HG02970 (cell line): ENCODE measurements around the gene DUSP16.
"Not testable (repeated sequence)": the region's sequence is repeated elsewhere in the genome, so short reads cannot be mapped to it uniquely, and the experiment has no call there.

ENCODE experiments used
- ATAC-seq: cut with Tn5 transposase; IDR thresholded peaks from one replicate; pipeline ENCODE4 v1.9.1; 2021; ENCODE audit warnings: mild to moderate bottlenecking, moderate library complexity, moderate number of reproducible peaks; ENCODE audit not compliant: unreplicated experiment, low FRiP score

The DUSP16 gene

DNA sequence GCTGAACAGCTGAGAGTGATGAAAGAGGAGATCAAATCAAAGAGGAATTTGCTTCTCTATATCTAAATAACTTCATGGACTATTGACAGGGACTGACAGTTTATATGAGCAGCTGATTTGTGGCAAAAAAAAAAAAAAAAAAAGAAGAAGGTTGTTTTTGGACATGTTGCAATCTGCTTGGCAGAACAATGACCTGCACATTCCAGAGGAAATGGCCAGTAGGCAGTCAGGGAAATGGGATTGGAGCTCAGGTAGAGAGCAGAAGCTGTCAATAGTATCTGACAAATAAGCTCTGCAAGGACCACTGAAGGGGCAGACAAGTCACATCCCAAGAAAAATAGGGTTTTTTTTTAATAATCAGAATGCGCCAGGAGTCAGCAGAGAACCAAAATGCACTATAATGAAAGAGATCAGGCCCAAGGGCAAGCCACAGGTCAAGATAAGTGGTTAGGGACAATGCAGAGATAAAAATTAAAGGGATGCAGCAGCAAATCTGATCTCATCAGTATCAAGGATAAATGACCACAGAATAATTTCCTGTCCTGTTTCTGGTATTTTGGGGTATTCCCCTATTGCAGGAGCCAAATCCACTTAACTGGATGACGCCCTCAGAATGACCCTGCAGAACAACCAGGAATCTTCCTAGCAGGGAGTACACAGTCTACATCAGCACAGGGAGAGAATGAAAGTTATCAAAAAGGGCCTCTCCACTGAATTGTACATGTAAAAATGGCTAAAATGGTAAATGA, 22.6 kb upstream of the DUSP16 start:
- no peak for ATAC-seq

- ATAC-seq = no peak
Observed at GRCh38 chr12:12583510-12584178, 21.0 kb upstream of the DUSP16 start.

- ATAC-seq = peak; percentile 69
Observed at GRCh38 chr12:12582895-12583303, 20.2 kb upstream of the DUSP16 start.

DNA sequence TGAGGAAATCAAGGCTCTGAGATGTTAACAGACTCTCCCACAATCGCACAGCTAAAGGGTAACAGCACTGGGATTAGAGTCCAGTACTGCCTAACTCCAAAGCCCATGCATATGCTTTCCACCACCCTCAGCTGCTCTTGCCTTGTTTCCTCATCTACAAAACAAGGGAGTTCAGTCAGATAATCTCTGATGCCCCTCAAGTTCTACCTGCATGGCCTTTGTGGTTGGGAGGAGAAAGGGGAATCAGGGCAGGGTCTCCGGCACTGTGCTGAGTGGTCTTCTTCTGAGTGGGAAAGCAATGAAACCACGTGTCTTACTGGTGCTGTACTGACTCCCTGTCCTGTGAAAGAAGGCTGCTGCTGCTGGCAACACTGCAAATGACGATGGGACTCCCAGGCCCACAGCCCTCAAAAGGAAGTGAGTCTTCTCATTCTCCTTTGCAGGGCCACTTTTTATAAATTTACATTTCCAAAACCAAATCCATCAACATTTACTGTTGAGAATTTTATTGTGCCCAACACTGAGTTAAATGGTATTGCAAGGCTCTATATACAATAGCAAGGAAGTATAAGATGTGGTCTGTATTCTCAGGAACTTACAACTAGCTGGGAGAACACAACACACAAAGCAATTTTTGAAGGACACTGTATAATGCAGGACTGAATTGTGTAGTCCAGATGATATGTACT, 19.7 kb upstream of the DUSP16 start:
- ATAC-seq = peak; percentile 27

DNA sequence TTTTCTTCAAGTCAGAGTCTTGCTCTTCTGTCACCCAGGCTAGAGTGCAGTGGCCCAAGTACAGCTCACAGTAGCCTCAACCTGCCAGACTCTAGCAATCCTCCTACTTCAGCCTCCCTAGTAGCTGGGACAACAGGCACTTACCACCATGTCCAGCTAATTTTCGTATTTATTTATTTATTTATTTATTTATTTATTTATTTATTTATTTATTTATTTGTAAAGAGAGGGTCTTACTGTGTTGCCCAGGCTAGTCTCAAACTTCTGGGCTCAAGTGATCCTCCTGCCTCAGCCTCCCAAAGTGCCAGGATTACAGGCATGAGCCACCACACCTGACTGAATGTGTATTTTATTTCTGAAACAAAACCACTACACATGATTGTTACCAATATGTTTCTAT, 18.1 kb upstream of the DUSP16 start:
- not testable (repeated sequence) for ATAC-seq

DNA sequence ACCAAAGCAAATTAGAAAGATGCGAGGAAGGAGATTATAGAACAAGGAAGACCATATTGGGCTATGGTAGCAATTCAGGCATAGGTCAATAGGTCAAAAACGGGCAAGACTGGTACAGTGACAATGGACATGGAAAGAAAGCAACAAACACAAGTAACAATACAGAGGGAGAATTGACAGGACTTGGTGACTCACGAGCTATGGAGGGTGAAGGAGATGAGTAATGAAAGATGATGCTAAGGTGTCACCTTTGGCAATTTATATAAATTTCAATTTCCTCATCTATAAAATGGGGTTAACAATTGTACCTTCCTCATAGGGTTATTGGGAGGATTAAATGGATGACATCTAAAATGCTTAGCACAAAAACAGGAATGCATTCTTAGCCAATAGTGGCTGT, 15.1 kb upstream of the DUSP16 start:
- no peak for ATAC-seq

GRCh38 chr12:12572659-12573058, 10.0 kb upstream of the DUSP16 start:
- ATAC-seq = no peak

DNA sequence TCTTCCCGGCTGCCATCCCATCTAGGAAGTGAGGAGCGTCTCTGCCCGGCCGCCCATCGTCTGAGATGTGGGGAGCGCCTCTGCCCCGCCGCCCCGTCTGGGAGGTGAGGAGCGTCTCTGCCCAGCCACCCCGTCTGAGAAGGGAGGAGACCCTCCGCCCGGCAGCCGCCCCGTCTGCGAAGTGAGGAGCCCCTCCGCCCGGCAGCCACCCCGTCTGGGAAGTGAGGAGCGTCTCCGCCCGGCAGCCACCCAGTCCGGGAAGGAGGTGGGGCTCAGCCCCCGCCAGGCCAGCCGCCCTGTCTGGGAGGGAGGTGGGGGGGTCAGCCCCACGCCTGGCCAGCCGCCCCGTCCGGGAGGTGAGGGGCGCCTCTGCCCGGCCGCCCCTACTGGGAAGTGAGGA, 3.3 kb upstream of the DUSP16 start:
- ATAC-seq = not testable (repeated sequence)

DNA sequence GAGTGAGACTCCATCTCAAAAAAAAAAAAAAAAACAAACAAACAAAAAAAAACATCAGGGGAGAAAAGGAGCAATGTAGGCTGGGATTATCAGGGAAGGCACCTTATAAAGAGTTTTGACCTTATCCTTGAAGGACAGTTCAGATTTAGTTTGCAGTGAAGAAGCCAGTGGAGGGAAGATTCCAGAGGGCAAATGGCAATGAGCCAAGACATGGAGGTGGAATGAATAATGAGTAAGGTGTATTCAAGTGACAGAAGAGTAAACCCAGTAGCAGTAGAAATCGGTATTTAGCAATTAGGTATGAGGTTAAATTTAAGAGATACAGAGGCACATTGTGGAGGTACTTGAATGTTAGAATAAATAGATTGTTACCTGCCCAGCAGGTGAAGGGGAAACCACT, 2.2 kb upstream of the DUSP16 start:
- ATAC-seq = no peak

DNA sequence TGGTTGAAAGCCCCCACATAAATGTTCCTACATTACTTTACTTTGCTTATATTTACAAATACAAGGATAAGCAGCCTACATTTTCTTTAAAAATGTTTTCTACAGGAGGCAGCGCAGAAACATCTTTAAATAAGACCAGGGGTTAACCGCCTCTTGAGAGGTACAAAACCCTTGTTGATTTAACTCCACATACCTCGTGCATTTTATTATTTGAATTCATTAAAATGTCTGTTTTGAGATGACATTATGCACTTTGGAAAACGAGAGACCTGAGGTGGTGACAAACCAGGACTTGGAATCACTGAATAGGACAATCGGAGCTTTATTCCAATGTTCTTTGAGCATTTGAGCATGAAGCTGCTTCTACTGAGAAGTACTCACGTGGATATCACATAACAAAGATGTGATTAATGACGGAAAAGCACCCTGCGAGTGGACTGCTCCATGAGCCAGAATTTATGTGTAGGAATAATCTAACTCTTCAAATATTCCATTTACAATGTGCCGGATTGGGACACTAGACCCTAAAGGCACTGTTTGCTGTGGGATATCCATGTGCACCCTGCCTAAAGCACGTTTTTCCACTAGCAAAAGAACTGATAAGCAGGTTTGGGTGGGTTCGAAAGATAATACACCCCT, 746 bp upstream of the DUSP16 start:
- no peak for ATAC-seq

DNA sequence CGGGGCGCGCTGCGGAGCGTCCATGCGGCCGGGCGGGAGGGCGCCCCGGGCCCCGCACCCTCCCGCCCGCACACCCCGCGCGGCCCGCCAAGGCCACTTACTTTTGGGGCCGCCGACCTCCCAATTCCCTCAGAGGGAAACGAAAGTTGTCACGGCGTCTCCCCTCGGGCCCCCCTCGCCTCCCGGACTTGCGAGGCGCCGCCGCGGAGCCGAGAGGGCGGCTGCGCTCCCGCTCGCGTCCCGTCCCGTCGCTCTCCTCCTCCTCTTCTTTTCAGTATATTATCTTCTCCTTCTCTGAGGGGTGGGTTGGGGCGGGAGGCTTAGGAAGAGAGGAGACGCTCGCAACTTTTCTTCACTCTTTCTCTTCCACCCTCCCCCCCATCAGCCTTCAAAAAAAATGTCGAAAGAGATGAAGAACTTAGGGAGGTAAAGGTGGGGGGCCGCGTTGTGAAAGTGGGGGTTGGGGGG, 613 bp downstream of the DUSP16 start:
- no peak for ATAC-seq

- no peak for ATAC-seq
Observed at GRCh38 chr12:12561371-12562015, 1.2 kb downstream of the DUSP16 start.

DNA sequence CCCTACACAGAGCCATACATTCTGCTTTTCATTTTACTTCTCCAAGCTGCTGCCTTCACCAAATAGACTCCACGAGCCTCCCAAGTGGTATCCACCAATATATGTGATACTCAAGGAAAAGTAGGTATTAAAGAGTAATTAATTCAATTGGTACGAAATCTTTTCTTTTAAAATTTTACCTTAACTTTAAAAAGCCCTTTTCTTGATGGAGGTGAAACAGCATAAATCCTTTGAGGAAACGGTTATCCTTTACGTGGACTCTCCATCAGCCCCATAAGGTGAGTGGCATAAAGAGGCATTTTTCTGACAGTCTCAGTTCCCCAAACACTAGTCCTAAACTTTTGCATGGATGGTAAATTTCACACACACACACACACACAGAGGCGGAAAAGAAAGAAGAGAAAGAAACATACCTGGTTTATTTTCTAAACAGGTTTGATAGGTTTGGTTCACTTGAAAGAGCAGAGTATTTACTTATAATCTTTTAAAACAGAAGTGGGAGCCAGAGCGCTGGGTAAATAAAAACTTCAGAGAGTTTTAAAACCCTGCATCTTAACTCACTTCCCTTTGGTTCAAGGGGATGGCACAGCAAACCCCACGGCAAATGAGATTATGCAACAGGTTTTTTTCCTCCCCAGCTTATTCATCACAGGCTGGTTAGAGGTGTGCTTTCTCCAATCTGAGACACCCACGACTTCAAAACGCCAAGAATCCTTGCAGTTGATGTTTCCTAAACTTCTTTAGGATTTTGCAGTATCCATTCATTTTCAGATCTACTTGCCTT, 1.9 kb downstream of the DUSP16 start:
- no peak for ATAC-seq

DNA sequence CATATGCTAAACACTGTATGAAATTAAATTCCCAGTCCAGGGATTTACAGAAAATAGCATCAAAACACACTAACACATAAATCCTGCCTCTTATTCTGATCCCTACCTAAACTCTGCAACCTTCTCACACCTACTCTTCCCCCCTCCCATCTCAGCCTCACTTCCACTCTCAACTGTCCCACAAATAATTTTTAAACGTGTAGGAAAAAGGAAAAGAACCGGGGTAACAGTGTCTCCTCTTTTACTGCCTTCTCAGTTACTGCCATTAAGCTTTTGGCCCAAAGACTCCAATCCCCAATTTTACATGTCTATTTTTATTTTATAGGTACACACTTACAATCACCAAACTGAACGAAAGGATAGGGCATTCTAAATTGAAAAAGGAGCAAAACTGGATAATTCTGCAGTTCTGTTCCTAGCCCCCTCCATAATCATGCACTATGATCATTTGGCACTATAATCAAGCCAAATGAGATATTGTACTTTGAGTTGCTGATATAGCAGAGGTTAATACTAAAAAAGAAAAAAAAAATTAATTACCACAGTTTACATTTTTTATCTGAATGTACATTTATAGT, 2.9 kb downstream of the DUSP16 start:
- no peak for ATAC-seq

- no peak for ATAC-seq
Observed at GRCh38 chr12:12558291-12558690, 4.4 kb downstream of the DUSP16 start.

- ATAC-seq = no peak
Observed at GRCh38 chr12:12557733-12558132, 4.9 kb downstream of the DUSP16 start.

GRCh38 chr12:12555656-12556055, 7.0 kb downstream of the DUSP16 start:
- ATAC-seq = no peak

GRCh38 chr12:12553208-12553785, 9.4 kb downstream of the DUSP16 start:
- ATAC-seq = no peak

- no peak for ATAC-seq
Observed at GRCh38 chr12:12551115-12551514, 11.5 kb downstream of the DUSP16 start.
